HCT116 (cell line): ENCODE measurements around the gene RENBP. TPM values are rescaled to one million over a fixed set of nuclear protein-coding genes. Genes with fewer than 3 reads are reported as not detected.

Experiments
- ATAC-seq: fragments of 200-7000 bp; cut with Tn5 transposase; 2 replicates; pipeline ENCODE4 v1.9.1; 2020; ENCODE audit warnings: mild to moderate bottlenecking, moderate library complexity
- BruUV-seq: library from RNA; stranded (reverse); fragments of 400-500 nt; replicated peaks from 2 replicates; lab custom pipeline; 2021; lab: Mats Ljungman, UMichigan
- CTCF ChIA-PET: fragments of 300-600 bp; sonication (Branson Sonifier 250); formaldehyde crosslinking; loops from one replicate; lab custom pipeline; 2021; ENCODE audit warnings: antibody characterized with exemption; lab: Charles Lee
- POLR2A ChIA-PET: fragments of 300-600, 350-600 bp; sonication (Branson Sonifier 250); formaldehyde crosslinking; loops from one replicate; lab custom pipeline; 2021; ENCODE audit warnings: antibody characterized with exemption; lab: Charles Lee
- RAD21 ChIA-PET, 2 experiments: fragments of 300-600 bp; sonication (Branson Sonifier 250); formaldehyde crosslinking; loops; one replicate each; lab custom pipeline; 2023; ENCODE audit warnings: low total read pairs in 2 of 2; ENCODE audit not compliant: uncharacterized antibody in 2 of 2, unreplicated experiment in 2 of 2, low non-redundant PET in 1 of 2; lab: Charles Lee
- DNase-seq: peaks from one replicate; pipeline ENCODE4 v3.0.0-alpha.2; 2010; ENCODE audit warnings: low read depth, low spot score
- H2AFZ ChIP-seq: fragments of 200-600 bp; shearing (Covaris generic), sonication (generic); 2 replicates; pipeline ENCODE4 v1.6.1; 2017; ENCODE audit warnings: low read depth, mixed run types, mixed read lengths, antibody characterized with exemption, low read length; ENCODE audit not compliant: poor library complexity, severe bottlenecking
- H3K27ac ChIP-seq: 2 replicates; pipeline ENCODE4 v1.5.1; 2012; ENCODE audit warnings: low read depth, low read length
- H3K27me3 ChIP-seq: fragments of 200-600 bp; sonication (generic); 2 replicates; pipeline ENCODE4 v1.6.1; 2016; ENCODE audit warnings: mixed run types, low read length, mixed read lengths; ENCODE audit not compliant: insufficient read depth
- H3K36me3 ChIP-seq, 2 experiments: fragments of 200-500 bp in 1 of 2; fragments of 200-600 bp in 1 of 2; sonication (Bioruptor generic) in 1 of 2; sonication (generic) in 1 of 2; 2 replicates each; pipeline versions ENCODE4 v1.5.1 to v1.6.1; 2014 to 2016; ENCODE audit warnings: low read length in 2 of 2, inconsistent platforms in 1 of 2, mixed read lengths in 1 of 2, mixed run types in 1 of 2; ENCODE audit not compliant: insufficient read depth in 2 of 2, control insufficient read depth in 1 of 2
- H3K4me1 ChIP-seq, 2 experiments: fragments of 200-600 bp in 1 of 2; sonication (generic) in 1 of 2; 2 replicates each; pipeline versions ENCODE4 v1.5.1 to v1.6.1; 2012 to 2017; ENCODE audit warnings: low read length in 2 of 2, inconsistent platforms in 1 of 2, mild to moderate bottlenecking in 1 of 2, mixed read lengths in 1 of 2, mixed run types in 1 of 2, moderate library complexity in 1 of 2; ENCODE audit not compliant: insufficient read depth in 2 of 2, control insufficient read depth in 1 of 2
- H3K4me2 ChIP-seq: fragments of 200-600 bp; sonication (generic); 2 replicates; pipeline ENCODE4 v1.6.1; 2017; ENCODE audit warnings: mixed run types, low read length, mixed read lengths
- H3K4me3 ChIP-seq, 2 experiments: fragments of 200-600 bp in 1 of 2; sonication (generic) in 1 of 2; replicated peaks in 1 of 2; 2 replicates each; pipeline ENCODE4 v1.5.1; 2011 to 2016; ENCODE audit warnings: low read length in 2 of 2, control low read depth in 1 of 2, low read depth in 1 of 2, mild to moderate bottlenecking in 1 of 2, mixed read lengths in 1 of 2, mixed run types in 1 of 2
- H3K79me2 ChIP-seq: fragments of 200-600 bp; sonication (generic); 2 replicates; pipeline ENCODE4 v1.6.1; 2017; ENCODE audit warnings: mild to moderate bottlenecking, mixed run types, low read length, moderate library complexity, mixed read lengths; ENCODE audit not compliant: insufficient read depth
- H3K9ac ChIP-seq: fragments of 200-600 bp; sonication (generic); 2 replicates; pipeline ENCODE4 v1.6.1; 2016; ENCODE audit warnings: low read length, mixed read lengths
- H3K9me2 ChIP-seq: fragments of 200-600 bp; sonication (generic), shearing (Covaris generic); 2 replicates; pipeline ENCODE4 v1.6.1; 2017; ENCODE audit warnings: mixed run types, mild to moderate bottlenecking, moderate library complexity; ENCODE audit not compliant: insufficient read depth
- H3K9me3 ChIP-seq, 2 experiments: fragments of 200-500 bp in 1 of 2; fragments of 200-600 bp in 1 of 2; sonication (Bioruptor generic) in 1 of 2; sonication (generic) in 1 of 2; 2 replicates each; pipeline ENCODE4 v1.6.1; 2014 to 2017; ENCODE audit warnings: low read length in 2 of 2, mixed read lengths in 2 of 2, inconsistent platforms in 1 of 2, low read depth in 1 of 2, mild to moderate bottlenecking in 1 of 2, mixed run types in 1 of 2, moderate library complexity in 1 of 2; ENCODE audit not compliant: control insufficient read depth in 1 of 2, insufficient read depth in 1 of 2
- H4K20me1 ChIP-seq: fragments of 200-600 bp; sonication (generic), shearing (Covaris generic); 2 replicates; pipeline ENCODE4 v1.6.1; 2017; ENCODE audit warnings: mixed run types, mild to moderate bottlenecking, moderate library complexity; ENCODE audit not compliant: insufficient read depth
- ATF3 ChIP-seq: IDR thresholded peaks from 2 replicates; pipeline ENCODE4 v1.6.1; 2012
- MAX ChIP-seq: IDR thresholded peaks from 2 replicates; pipeline ENCODE4 v1.6.1; 2012
- RAD21 ChIP-seq: IDR thresholded peaks from 2 replicates; pipeline ENCODE4 v1.6.1; 2012; ENCODE audit warnings: low read depth, mild to moderate bottlenecking
- TCF7L2 ChIP-seq: IDR thresholded peaks from 2 replicates; pipeline ENCODE4 v1.7.0; 2011; ENCODE audit warnings: borderline replicate concordance, inconsistent platforms; ENCODE audit not compliant: insufficient read depth, insufficient read length; ENCODE audit errors: extremely low read depth
- ZBTB33 ChIP-seq: IDR thresholded peaks from 2 replicates; pipeline ENCODE4 v1.6.1; 2011; ENCODE audit warnings: mild to moderate bottlenecking, low read length, moderate library complexity; ENCODE audit not compliant: insufficient replicate concordance; ENCODE audit errors: extremely low read depth
- ZNF274 ChIP-seq: fragments of 200-500 bp; sonication (Bioruptor generic); IDR thresholded peaks from 2 replicates; pipeline ENCODE4 v1.6.1; 2014; ENCODE audit warnings: mild to moderate bottlenecking, low read depth, low read length, inconsistent platforms
- intact Hi-C: fragments of 100-400 bp; cut with micrococcal nuclease; formaldehyde crosslinking; loops from 2 replicates; pipeline ENCODE4 v1.10.0; 2022
- total RNA-seq: library from RNA; stranded (reverse); gene quantifications from one replicate; pipeline ENCODE4 v1.2.1, GENCODE V29; 2021; ENCODE audit not compliant: unreplicated experiment

The RENBP gene
- total RNA-seq, 1 experiment from 2014 or later, result 1.3 TPM

- intact Hi-C loops, result no loop called here
- Histone ChIP-seq H3K27ac (no peak overlapping the region), H3K4me1 (no peaks in the 10 kb centered on the region), H3K4me3 (no peak overlapping the region), H3K9me2 (no peaks in the 10 kb centered on the region), H3K9me3 (no peaks in the 10 kb centered on the region), H3K79me2 (no peaks in the 10 kb centered on the region), H4K20me1 (no peaks in the 10 kb centered on the region), H3K9ac (no peak overlapping the region), H3K4me2 (no peak overlapping the region), H3K36me3 (no peaks in the 10 kb centered on the region), H3K27me3 (no peaks in the 10 kb centered on the region), H2AFZ (no peak overlapping the region)
- ATAC-seq, result no peak
- ChIA-PET CTCF (no interaction called here), RAD21 (no interaction called here), POLR2A (no interaction called here)
- BruUV-seq, result no TSS peak
- no peak for TF ChIP-seq ATF3
- TF ChIP-seq ZBTB33, result no peak
- no peak for TF ChIP-seq ZNF274
- TF ChIP-seq RAD21, result no peak
- DNase-seq, result no peak
These were observed 40.1 kb upstream of the RENBP start for GRCh38 chrX:153984351-153985178.

- Histone ChIP-seq H3K27me3 (no peaks in the 10 kb centered on the region), H3K9me3 (no peaks in the 10 kb centered on the region), H3K9me2 (no peaks in the 10 kb centered on the region), H3K4me3 (no peak overlapping the region), H3K9ac (no peak overlapping the region), H3K4me1 (no peaks in the 10 kb centered on the region), H4K20me1 (no peaks in the 10 kb centered on the region), H3K79me2 (no peaks in the 10 kb centered on the region), H2AFZ (no peak overlapping the region), H3K36me3 (no peaks in the 10 kb centered on the region), H3K27ac (no peak overlapping the region), H3K4me2 (no peak overlapping the region)
- TF ChIP-seq TCF7L2 (no peak), MAX (no peak)
- no peak for DNase-seq
- ChIA-PET RAD21 (no interaction called here), POLR2A (no interaction called here), CTCF (no interaction called here)
- intact Hi-C loops, result no loop called here
- no TSS peak for BruUV-seq
- ATAC-seq, result no peak
These were observed 38.9 kb upstream of the RENBP start for GRCh38 chrX:153983321-153983801.
